Uterus (tissue), 4 donors: ENCODE results near the gene IL1RL1. TPM values are rescaled to one million over a fixed set of nuclear protein-coding genes. Genes with fewer than 3 reads are reported as not detected.

Experiments used
- DNase-seq, 2 donors: peaks; one replicate each; pipeline ENCODE4 v3.0.0-alpha.2; 2019 to 2020
- H3K27ac ChIP-seq, 2 donors: fragments of 200-600 bp; sonication (generic); 1 replicate in 1 of 2; 2 replicates in 1 of 2; pipeline ENCODE4 v1.5.1; 2016 to 2018
- H3K27me3 ChIP-seq, 2 donors: fragments of 200-600 bp; sonication (generic); one replicate each; pipeline ENCODE4 v1.5.1; 2018 to 2019; ENCODE audit warnings: control low read depth in 1 of 2
- H3K36me3 ChIP-seq, 2 donors: fragments of 200-600 bp; sonication (generic); one replicate each; pipeline ENCODE4 v1.5.1; 2019; ENCODE audit warnings: control low read depth in 1 of 2
- H3K4me1 ChIP-seq, 2 donors: fragments of 200-600 bp; sonication (generic); one replicate each; pipeline ENCODE4 v1.5.1; 2018 to 2019; ENCODE audit warnings: control low read depth in 1 of 2
- H3K4me3 ChIP-seq, 2 donors: fragments of 200-600 bp; sonication (generic); 1 replicate in 1 of 2; 2 replicates in 1 of 2; pipeline ENCODE4 v1.5.1; 2018 to 2019; ENCODE audit warnings: mild to moderate bottlenecking in 1 of 2
- H3K9me3 ChIP-seq, 2 donors: fragments of 200-600 bp; sonication (generic); one replicate each; pipeline ENCODE4 v1.5.1; 2019; ENCODE audit warnings: control low read depth in 1 of 2
- CTCF ChIP-seq, 4 experiments: fragments of 200-600 bp in 2 of 4; fragments of 450-650 bp in 2 of 4; sonication (generic) in 2 of 4; IDR thresholded peaks; one replicate each; pipeline ENCODE4 v1.5.1; 2016 to 2019; ENCODE audit warnings: antibody characterized with exemption in 4 of 4, mild to moderate bottlenecking in 2 of 4, moderate library complexity in 1 of 4
- POLR2A ChIP-seq, 2 donors: fragments of 450-650 bp; IDR thresholded peaks; one replicate each; pipeline ENCODE4 v1.6.1; 2016; ENCODE audit warnings: antibody characterized with exemption in 2 of 2, mild to moderate bottlenecking in 1 of 2, moderate library complexity in 1 of 2
- intact Hi-C: fragments of 100-400 bp; cut with DNase I; formaldehyde crosslinking; loops from one replicate; pipeline ENCODE4 v1.15.1; 2023; ENCODE audit warnings: low total_unique reads
- total RNA-seq, 4 donors: library from RNA; depleted of rRNA in 3 of 4; stranded (reverse); fragments of >200 nt in 3 of 4; gene quantifications; one replicate each; pipeline versions ENCODE4 v1.1.0 to v1.2.4, GENCODE V29; 2014 to 2023
- donor health status: DM: yes; HTN: yes; CAD: no.

The IL1RL1 gene
- total RNA-seq, 4 donors from 2014 or later, result 1.7 to 12.3 (median 6.8) TPM

GRCh38 chr2:102268510-102269199 lies 42.7 kb upstream of the IL1RL1 start:
- Histone ChIP-seq H3K9me3 (no peaks in the 10 kb centered on the region), H3K4me3 (no peak overlapping the region), H3K36me3 (no peaks in the 10 kb centered on the region), H3K4me1 (no peaks in the 10 kb centered on the region), H3K27me3 (no peaks in the 10 kb centered on the region), H3K27ac (peak overlapping the region in 1 of 2 donors; percentile 31)
- TF ChIP-seq POLR2A (IDR thresholded peaks at IDR 0.05) (no peak), CTCF (IDR thresholded peaks at IDR 0.05) (no peak)
- intact Hi-C loops, result no loop called here
- no peak for DNase-seq

GRCh38 chr2:102269200-102269524 lies 42.2 kb upstream of the IL1RL1 start:
- Histone ChIP-seq H3K4me3 (no peak overlapping the region), H3K36me3 (no peaks in the 10 kb centered on the region), H3K9me3 (no peaks in the 10 kb centered on the region), H3K27ac (peak overlapping the region in 1 of 2 donors; percentile 31), H3K4me1 (no peaks in the 10 kb centered on the region), H3K27me3 (no peaks in the 10 kb centered on the region)
- TF ChIP-seq POLR2A (IDR thresholded peaks at IDR 0.05) (no peak), CTCF (IDR thresholded peaks at IDR 0.05) (no peak)
- intact Hi-C loops, result no loop called here
- DNase-seq, result no peak

GRCh38 chr2:102271844-102272243 lies 39.5 kb upstream of the IL1RL1 start:
- Histone ChIP-seq H3K4me1 (no peaks in the 10 kb centered on the region), H3K9me3 (no peaks in the 10 kb centered on the region), H3K4me3 (no peak overlapping the region), H3K36me3 (no peaks in the 10 kb centered on the region), H3K27ac (no peak overlapping the region), H3K27me3 (no peaks in the 10 kb centered on the region)
- no peak for DNase-seq
- TF ChIP-seq POLR2A (IDR thresholded peaks at IDR 0.05) (no peak), CTCF (IDR thresholded peaks at IDR 0.05) (no peak)
- intact Hi-C loops, result no loop called here

- H3K27me3 ChIP-seq, result no peaks in the 10 kb centered on the region
- H3K9me3 ChIP-seq, result no peaks in the 10 kb centered on the region
- TF ChIP-seq POLR2A (IDR thresholded peaks at IDR 0.05) (no peak), CTCF (IDR thresholded peaks at IDR 0.05) (no peak)
- H3K27ac ChIP-seq, result no peak overlapping the region
- no peak for DNase-seq
- no peaks in the 10 kb centered on the region for H3K36me3 ChIP-seq
- H3K4me1 ChIP-seq, result no peaks in the 10 kb centered on the region
- H3K4me3 ChIP-seq, result no peak overlapping the region
- intact Hi-C loops, result no loop called here
Measured at GRCh38 chr2:102273619-102274211, 37.6 kb upstream of the IL1RL1 start.

GRCh38 chr2:102276549-102277201 lies 34.7 kb upstream of the IL1RL1 start:
- no peaks in the 10 kb centered on the region for H3K27me3 ChIP-seq
- DNase-seq, result no peak
- intact Hi-C loops, result no loop called here
- H3K27ac ChIP-seq, result no peak overlapping the region
- TF ChIP-seq CTCF (IDR thresholded peaks at IDR 0.05), result no peak
- TF ChIP-seq POLR2A (IDR thresholded peaks at IDR 0.05), result no peak
- no peak overlapping the region for H3K4me3 ChIP-seq
- H3K4me1 ChIP-seq, result no peaks in the 10 kb centered on the region
- H3K9me3 ChIP-seq, result no peaks in the 10 kb centered on the region
- H3K36me3 ChIP-seq, result no peaks in the 10 kb centered on the region
